HCT116 (cell line): ENCODE data around the gene DIP2C. TPM values are rescaled to one million over a fixed set of nuclear protein-coding genes. Genes with fewer than 3 reads are reported as not detected.

ENCODE experiments used
- ATAC-seq: fragments of 200-7000 bp; cut with Tn5 transposase; 2 replicates; pipeline ENCODE4 v1.9.1; 2020; ENCODE audit warnings: mild to moderate bottlenecking, moderate library complexity
- BruUV-seq: library from RNA; stranded (reverse); fragments of 400-500 nt; replicated peaks from 2 replicates; lab custom pipeline; 2021; lab: Mats Ljungman, UMichigan
- CTCF ChIA-PET: fragments of 300-600 bp; sonication (Branson Sonifier 250); formaldehyde crosslinking; loops from one replicate; lab custom pipeline; 2021; ENCODE audit warnings: antibody characterized with exemption; lab: Charles Lee
- POLR2A ChIA-PET: fragments of 300-600, 350-600 bp; sonication (Branson Sonifier 250); formaldehyde crosslinking; loops from one replicate; lab custom pipeline; 2021; ENCODE audit warnings: antibody characterized with exemption; lab: Charles Lee
- RAD21 ChIA-PET, 2 experiments: fragments of 300-600 bp; sonication (Branson Sonifier 250); formaldehyde crosslinking; loops; one replicate each; lab custom pipeline; 2023; ENCODE audit warnings: low total read pairs in 2 of 2; ENCODE audit not compliant: uncharacterized antibody in 2 of 2, unreplicated experiment in 2 of 2, low non-redundant PET in 1 of 2; lab: Charles Lee
- DNase-seq: peaks from one replicate; pipeline ENCODE4 v3.0.0-alpha.2; 2010; ENCODE audit warnings: low read depth, low spot score
- H2AFZ ChIP-seq: fragments of 200-600 bp; shearing (Covaris generic), sonication (generic); 2 replicates; pipeline ENCODE4 v1.6.1; 2017; ENCODE audit warnings: low read depth, mixed run types, mixed read lengths, antibody characterized with exemption, low read length; ENCODE audit not compliant: poor library complexity, severe bottlenecking
- H3K27ac ChIP-seq: 2 replicates; pipeline ENCODE4 v1.5.1; 2012; ENCODE audit warnings: low read depth, low read length
- H3K27me3 ChIP-seq: fragments of 200-600 bp; sonication (generic); 2 replicates; pipeline ENCODE4 v1.6.1; 2016; ENCODE audit warnings: mixed run types, low read length, mixed read lengths; ENCODE audit not compliant: insufficient read depth
- H3K36me3 ChIP-seq, 2 experiments: fragments of 200-500 bp in 1 of 2; fragments of 200-600 bp in 1 of 2; sonication (Bioruptor generic) in 1 of 2; sonication (generic) in 1 of 2; 2 replicates each; pipeline versions ENCODE4 v1.5.1 to v1.6.1; 2014 to 2016; ENCODE audit warnings: low read length in 2 of 2, inconsistent platforms in 1 of 2, mixed read lengths in 1 of 2, mixed run types in 1 of 2; ENCODE audit not compliant: insufficient read depth in 2 of 2, control insufficient read depth in 1 of 2
- H3K4me1 ChIP-seq, 2 experiments: fragments of 200-600 bp in 1 of 2; sonication (generic) in 1 of 2; 2 replicates each; pipeline versions ENCODE4 v1.5.1 to v1.6.1; 2012 to 2017; ENCODE audit warnings: low read length in 2 of 2, inconsistent platforms in 1 of 2, mild to moderate bottlenecking in 1 of 2, mixed read lengths in 1 of 2, mixed run types in 1 of 2, moderate library complexity in 1 of 2; ENCODE audit not compliant: insufficient read depth in 2 of 2, control insufficient read depth in 1 of 2
- H3K4me2 ChIP-seq: fragments of 200-600 bp; sonication (generic); 2 replicates; pipeline ENCODE4 v1.6.1; 2017; ENCODE audit warnings: mixed run types, low read length, mixed read lengths
- H3K4me3 ChIP-seq, 2 experiments: fragments of 200-600 bp in 1 of 2; sonication (generic) in 1 of 2; replicated peaks in 1 of 2; 2 replicates each; pipeline ENCODE4 v1.5.1; 2011 to 2016; ENCODE audit warnings: low read length in 2 of 2, control low read depth in 1 of 2, low read depth in 1 of 2, mild to moderate bottlenecking in 1 of 2, mixed read lengths in 1 of 2, mixed run types in 1 of 2
- H3K79me2 ChIP-seq: fragments of 200-600 bp; sonication (generic); 2 replicates; pipeline ENCODE4 v1.6.1; 2017; ENCODE audit warnings: mild to moderate bottlenecking, mixed run types, low read length, moderate library complexity, mixed read lengths; ENCODE audit not compliant: insufficient read depth
- H3K9ac ChIP-seq: fragments of 200-600 bp; sonication (generic); 2 replicates; pipeline ENCODE4 v1.6.1; 2016; ENCODE audit warnings: low read length, mixed read lengths
- H3K9me2 ChIP-seq: fragments of 200-600 bp; sonication (generic), shearing (Covaris generic); 2 replicates; pipeline ENCODE4 v1.6.1; 2017; ENCODE audit warnings: mixed run types, mild to moderate bottlenecking, moderate library complexity; ENCODE audit not compliant: insufficient read depth
- H3K9me3 ChIP-seq, 2 experiments: fragments of 200-500 bp in 1 of 2; fragments of 200-600 bp in 1 of 2; sonication (Bioruptor generic) in 1 of 2; sonication (generic) in 1 of 2; 2 replicates each; pipeline ENCODE4 v1.6.1; 2014 to 2017; ENCODE audit warnings: low read length in 2 of 2, mixed read lengths in 2 of 2, inconsistent platforms in 1 of 2, low read depth in 1 of 2, mild to moderate bottlenecking in 1 of 2, mixed run types in 1 of 2, moderate library complexity in 1 of 2; ENCODE audit not compliant: control insufficient read depth in 1 of 2, insufficient read depth in 1 of 2
- H4K20me1 ChIP-seq: fragments of 200-600 bp; sonication (generic), shearing (Covaris generic); 2 replicates; pipeline ENCODE4 v1.6.1; 2017; ENCODE audit warnings: mixed run types, mild to moderate bottlenecking, moderate library complexity; ENCODE audit not compliant: insufficient read depth
- ATF3 ChIP-seq: IDR thresholded peaks from 2 replicates; pipeline ENCODE4 v1.6.1; 2012
- CBX3 ChIP-seq: IDR thresholded peaks from 2 replicates; pipeline ENCODE4 v1.6.1; 2012; ENCODE audit warnings: low read depth
- CEBPB ChIP-seq: IDR thresholded peaks from 2 replicates; pipeline ENCODE4 v1.6.1; 2012; ENCODE audit warnings: low read depth
- ELF1 ChIP-seq: IDR thresholded peaks from 2 replicates; pipeline ENCODE4 v1.6.1; 2012; ENCODE audit warnings: low read depth, borderline replicate concordance
- EZH2 ChIP-seq: fragments of 200-600 bp; sonication (generic); IDR thresholded peaks from 2 replicates; pipeline ENCODE4 v1.6.1; 2017; ENCODE audit warnings: antibody characterized with exemption, mixed run types
- EZH2phosphoT487 ChIP-seq: fragments of 200-600 bp; IDR thresholded peaks from 2 replicates; pipeline ENCODE4 v1.6.1; 2018; ENCODE audit warnings: antibody characterized with exemption, borderline replicate concordance
- MAX ChIP-seq: IDR thresholded peaks from 2 replicates; pipeline ENCODE4 v1.6.1; 2012
- POLR2A ChIP-seq: IDR thresholded peaks from 2 replicates; pipeline ENCODE4 v1.7.0; 2011; ENCODE audit warnings: borderline replicate concordance; ENCODE audit not compliant: insufficient read depth, insufficient read length; ENCODE audit errors: extremely low read depth
- POLR2AphosphoS5 ChIP-seq: IDR thresholded peaks from 2 replicates; pipeline ENCODE4 v1.6.1; 2011; ENCODE audit warnings: mild to moderate bottlenecking, low read depth, low read length, moderate library complexity
- RAD21 ChIP-seq: IDR thresholded peaks from 2 replicates; pipeline ENCODE4 v1.6.1; 2012; ENCODE audit warnings: low read depth, mild to moderate bottlenecking
- SIN3A ChIP-seq: IDR thresholded peaks from 2 replicates; pipeline ENCODE4 v1.6.1; 2012; ENCODE audit warnings: low read depth
- SP1 ChIP-seq: IDR thresholded peaks from 2 replicates; pipeline ENCODE4 v1.6.1; 2012; ENCODE audit warnings: low read depth
- SRF ChIP-seq: IDR thresholded peaks from 2 replicates; pipeline ENCODE4 v1.6.1; 2012; ENCODE audit warnings: low read depth
- TCF7L2 ChIP-seq: IDR thresholded peaks from 2 replicates; pipeline ENCODE4 v1.7.0; 2011; ENCODE audit warnings: borderline replicate concordance, inconsistent platforms; ENCODE audit not compliant: insufficient read depth, insufficient read length; ENCODE audit errors: extremely low read depth
- YY1 ChIP-seq: IDR thresholded peaks from 2 replicates; pipeline ENCODE4 v1.6.1; 2011; ENCODE audit warnings: low read length, low read depth, moderate library complexity, mild to moderate bottlenecking; ENCODE audit not compliant: insufficient replicate concordance; ENCODE audit errors: extremely low read depth
- ZFX ChIP-seq: fragments of 450-650 bp; IDR thresholded peaks from 2 replicates; pipeline ENCODE4 v1.6.1; 2017
- ZNF274 ChIP-seq: fragments of 200-500 bp; sonication (Bioruptor generic); IDR thresholded peaks from 2 replicates; pipeline ENCODE4 v1.6.1; 2014; ENCODE audit warnings: mild to moderate bottlenecking, low read depth, low read length, inconsistent platforms
- intact Hi-C: fragments of 100-400 bp; cut with micrococcal nuclease; formaldehyde crosslinking; loops from 2 replicates; pipeline ENCODE4 v1.10.0; 2022
- total RNA-seq: library from RNA; stranded (reverse); gene quantifications from one replicate; pipeline ENCODE4 v1.2.1, GENCODE V29; 2021; ENCODE audit not compliant: unreplicated experiment
- TF ChIP-seq, protein P1 (sequence below): IDR thresholded peaks from 2 replicates; pipeline ENCODE4 v1.6.1; 2012; ENCODE audit warnings: low read depth
- TF ChIP-seq, protein P2 (sequence below), 3 experiments: fragments of 200-600 bp in 1 of 3; sonication (generic) in 1 of 3; IDR thresholded peaks in 2 of 3; conservative IDR thresholded peaks in 1 of 3; 2 replicates each; pipeline ENCODE4 v1.5.1; 2012 to 2017; ENCODE audit warnings: low read depth in 2 of 3, low read length in 2 of 3, antibody characterized with exemption in 1 of 3, borderline replicate concordance in 1 of 3, control low read depth in 1 of 3, mild to moderate bottlenecking in 1 of 3, mixed read lengths in 1 of 3, mixed run types in 1 of 3, moderate library complexity in 1 of 3; ENCODE audit not compliant: insufficient read depth in 1 of 3
- TF ChIP-seq, protein P3 (sequence below): IDR thresholded peaks from 2 replicates; pipeline ENCODE4 v1.6.1; 2011; ENCODE audit warnings: mild to moderate bottlenecking, low read length, moderate library complexity; ENCODE audit not compliant: insufficient replicate concordance; ENCODE audit errors: extremely low read depth

DIP2C gene
- total RNA-seq, 1 experiment from 2014 or later, result 15.4 TPM

DNA sequence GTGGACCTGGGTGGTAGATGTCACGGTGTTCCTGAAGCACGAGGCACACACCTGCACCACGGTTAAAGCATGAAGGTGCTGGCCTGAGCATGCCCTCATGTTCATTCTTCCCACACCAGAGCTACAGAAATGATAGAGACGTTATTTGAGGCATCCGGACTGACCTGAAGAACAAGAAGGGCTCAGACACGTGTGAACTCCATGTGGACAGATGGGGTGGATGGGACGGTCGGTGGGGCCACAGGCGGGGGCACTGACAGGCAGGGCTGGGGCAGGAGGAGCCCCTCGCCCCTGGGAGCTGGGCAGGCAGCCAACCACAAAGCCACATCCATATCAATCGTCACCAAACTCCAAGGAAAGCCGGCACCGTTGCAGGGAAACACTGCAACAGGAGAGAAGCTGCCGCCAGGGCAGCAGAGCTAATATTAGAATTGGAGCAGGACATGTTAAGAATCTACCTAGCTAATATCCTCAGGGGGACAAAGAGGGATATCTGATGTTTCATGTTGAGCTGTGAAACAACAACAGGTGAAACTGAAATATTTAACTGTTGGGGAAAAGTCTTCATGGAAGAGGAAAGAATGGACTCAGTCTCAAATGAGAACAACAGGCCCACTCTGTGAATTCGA is 37.8 kb upstream of the DIP2C start:
- Histone ChIP-seq H3K4me1 (no peaks in the 10 kb centered on the region), H4K20me1 (no peaks in the 10 kb centered on the region), H3K27ac (no peak overlapping the region), H3K9me2 (no peaks in the 10 kb centered on the region), H3K79me2 (no peaks in the 10 kb centered on the region), H3K9me3 (no peaks in the 10 kb centered on the region), H3K36me3 (no peaks in the 10 kb centered on the region), H2AFZ (no peak overlapping the region), H3K27me3 (peaks cover 8% of the 10 kb centered on the region), H3K9ac (no peak overlapping the region), H3K4me3 (no peak overlapping the region), H3K4me2 (no peak overlapping the region)
- ChIA-PET RAD21 (no interaction called here), CTCF (no interaction called here), POLR2A (no interaction called here)
- no TSS peak for BruUV-seq
- ATAC-seq, result no peak
- TF ChIP-seq ZNF274, result no peak
- no peak for TF ChIP-seq ATF3
- TF ChIP-seq ELF1, result no peak
- no peak for TF ChIP-seq ZFX
- no peak for TF ChIP-seq SRF
- TF ChIP-seq EZH2phosphoT487, result no peak
- no peak for TF ChIP-seq SP1
- TF ChIP-seq, protein P1, sequence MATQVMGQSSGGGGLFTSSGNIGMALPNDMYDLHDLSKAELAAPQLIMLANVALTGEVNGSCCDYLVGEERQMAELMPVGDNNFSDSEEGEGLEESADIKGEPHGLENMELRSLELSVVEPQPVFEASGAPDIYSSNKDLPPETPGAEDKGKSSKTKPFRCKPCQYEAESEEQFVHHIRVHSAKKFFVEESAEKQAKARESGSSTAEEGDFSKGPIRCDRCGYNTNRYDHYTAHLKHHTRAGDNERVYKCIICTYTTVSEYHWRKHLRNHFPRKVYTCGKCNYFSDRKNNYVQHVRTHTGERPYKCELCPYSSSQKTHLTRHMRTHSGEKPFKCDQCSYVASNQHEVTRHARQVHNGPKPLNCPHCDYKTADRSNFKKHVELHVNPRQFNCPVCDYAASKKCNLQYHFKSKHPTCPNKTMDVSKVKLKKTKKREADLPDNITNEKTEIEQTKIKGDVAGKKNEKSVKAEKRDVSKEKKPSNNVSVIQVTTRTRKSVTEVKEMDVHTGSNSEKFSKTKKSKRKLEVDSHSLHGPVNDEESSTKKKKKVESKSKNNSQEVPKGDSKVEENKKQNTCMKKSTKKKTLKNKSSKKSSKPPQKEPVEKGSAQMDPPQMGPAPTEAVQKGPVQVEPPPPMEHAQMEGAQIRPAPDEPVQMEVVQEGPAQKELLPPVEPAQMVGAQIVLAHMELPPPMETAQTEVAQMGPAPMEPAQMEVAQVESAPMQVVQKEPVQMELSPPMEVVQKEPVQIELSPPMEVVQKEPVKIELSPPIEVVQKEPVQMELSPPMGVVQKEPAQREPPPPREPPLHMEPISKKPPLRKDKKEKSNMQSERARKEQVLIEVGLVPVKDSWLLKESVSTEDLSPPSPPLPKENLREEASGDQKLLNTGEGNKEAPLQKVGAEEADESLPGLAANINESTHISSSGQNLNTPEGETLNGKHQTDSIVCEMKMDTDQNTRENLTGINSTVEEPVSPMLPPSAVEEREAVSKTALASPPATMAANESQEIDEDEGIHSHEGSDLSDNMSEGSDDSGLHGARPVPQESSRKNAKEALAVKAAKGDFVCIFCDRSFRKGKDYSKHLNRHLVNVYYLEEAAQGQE, result no peak
- no peak for TF ChIP-seq CEBPB
- no peak for TF ChIP-seq MAX
- TF ChIP-seq, protein P2, sequence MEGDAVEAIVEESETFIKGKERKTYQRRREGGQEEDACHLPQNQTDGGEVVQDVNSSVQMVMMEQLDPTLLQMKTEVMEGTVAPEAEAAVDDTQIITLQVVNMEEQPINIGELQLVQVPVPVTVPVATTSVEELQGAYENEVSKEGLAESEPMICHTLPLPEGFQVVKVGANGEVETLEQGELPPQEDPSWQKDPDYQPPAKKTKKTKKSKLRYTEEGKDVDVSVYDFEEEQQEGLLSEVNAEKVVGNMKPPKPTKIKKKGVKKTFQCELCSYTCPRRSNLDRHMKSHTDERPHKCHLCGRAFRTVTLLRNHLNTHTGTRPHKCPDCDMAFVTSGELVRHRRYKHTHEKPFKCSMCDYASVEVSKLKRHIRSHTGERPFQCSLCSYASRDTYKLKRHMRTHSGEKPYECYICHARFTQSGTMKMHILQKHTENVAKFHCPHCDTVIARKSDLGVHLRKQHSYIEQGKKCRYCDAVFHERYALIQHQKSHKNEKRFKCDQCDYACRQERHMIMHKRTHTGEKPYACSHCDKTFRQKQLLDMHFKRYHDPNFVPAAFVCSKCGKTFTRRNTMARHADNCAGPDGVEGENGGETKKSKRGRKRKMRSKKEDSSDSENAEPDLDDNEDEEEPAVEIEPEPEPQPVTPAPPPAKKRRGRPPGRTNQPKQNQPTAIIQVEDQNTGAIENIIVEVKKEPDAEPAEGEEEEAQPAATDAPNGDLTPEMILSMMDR (IDR thresholded peaks at IDR 0.05 in 2 of 3, conservative IDR thresholded peaks at IDR 0.05 in 1 of 3; ENCODE audit: borderline replicate concordance in 1 of 3, insufficient read depth in 1 of 3, low read depth in 2 of 3, low read length in 2 of 3), result no peak
- no peak for TF ChIP-seq POLR2A
- no peak for TF ChIP-seq POLR2AphosphoS5
- TF ChIP-seq EZH2, result no peak
- no peak for TF ChIP-seq CBX3
- no peak for TF ChIP-seq YY1
- no peak for TF ChIP-seq RAD21
- TF ChIP-seq TCF7L2, result no peak
- TF ChIP-seq SIN3A, result no peak
- TF ChIP-seq, protein P3, sequence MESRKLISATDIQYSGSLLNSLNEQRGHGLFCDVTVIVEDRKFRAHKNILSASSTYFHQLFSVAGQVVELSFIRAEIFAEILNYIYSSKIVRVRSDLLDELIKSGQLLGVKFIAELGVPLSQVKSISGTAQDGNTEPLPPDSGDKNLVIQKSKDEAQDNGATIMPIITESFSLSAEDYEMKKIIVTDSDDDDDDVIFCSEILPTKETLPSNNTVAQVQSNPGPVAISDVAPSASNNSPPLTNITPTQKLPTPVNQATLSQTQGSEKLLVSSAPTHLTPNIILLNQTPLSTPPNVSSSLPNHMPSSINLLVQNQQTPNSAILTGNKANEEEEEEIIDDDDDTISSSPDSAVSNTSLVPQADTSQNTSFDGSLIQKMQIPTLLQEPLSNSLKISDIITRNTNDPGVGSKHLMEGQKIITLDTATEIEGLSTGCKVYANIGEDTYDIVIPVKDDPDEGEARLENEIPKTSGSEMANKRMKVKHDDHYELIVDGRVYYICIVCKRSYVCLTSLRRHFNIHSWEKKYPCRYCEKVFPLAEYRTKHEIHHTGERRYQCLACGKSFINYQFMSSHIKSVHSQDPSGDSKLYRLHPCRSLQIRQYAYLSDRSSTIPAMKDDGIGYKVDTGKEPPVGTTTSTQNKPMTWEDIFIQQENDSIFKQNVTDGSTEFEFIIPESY, result no peak
- intact Hi-C loops, result no loop called here
- no peak for DNase-seq
